DND-41 (cell line): ENCODE results near the gene RANBP17.
"Not testable (repeated sequence)": the region's sequence is repeated elsewhere in the genome, so short reads cannot be mapped to it uniquely, and the experiment has no call there.

Experiments used
- ATAC-seq: fragments of 200-7000 bp; cut with Tn5 transposase; 3 replicates; pipeline ENCODE4 v1.9.1; 2021; ENCODE audit warnings: low read depth; ENCODE audit not compliant: insufficient read depth
- DNase-seq: peaks from one replicate; pipeline ENCODE4 v3.0.0-alpha.2; 2020
- H2AFZ ChIP-seq: 2 replicates; pipeline ENCODE4 v1.6.0; 2012; ENCODE audit warnings: low read depth, low read length
- H3K27ac ChIP-seq: 2 replicates; pipeline ENCODE4 v1.5.1; 2012; ENCODE audit warnings: low read length, inconsistent platforms
- H3K27me3 ChIP-seq: fragments of 200-600 bp; sonication (generic); 2 replicates; pipeline ENCODE4 v1.6.0; 2012; ENCODE audit warnings: low read length, mild to moderate bottlenecking, inconsistent platforms; ENCODE audit not compliant: insufficient read depth, poor library complexity
- H3K36me3 ChIP-seq: 2 replicates; pipeline ENCODE4 v1.5.1; 2012; ENCODE audit warnings: low read length, inconsistent platforms; ENCODE audit not compliant: insufficient read depth
- H3K4me1 ChIP-seq: 2 replicates; pipeline ENCODE4 v1.5.1; 2012; ENCODE audit warnings: mild to moderate bottlenecking, low read length; ENCODE audit not compliant: insufficient read depth
- H3K4me2 ChIP-seq: 2 replicates; pipeline ENCODE4 v1.6.0; 2012; ENCODE audit warnings: mild to moderate bottlenecking, moderate library complexity, low read length, inconsistent platforms; ENCODE audit not compliant: insufficient read depth
- H3K4me3 ChIP-seq, 2 experiments: fragments of 200-600 bp in 1 of 2; shearing (Covaris generic) in 1 of 2; 2 replicates each; pipeline ENCODE4 v1.5.1; 2012 to 2016; ENCODE audit warnings: inconsistent platforms in 2 of 2, low read length in 2 of 2, mild to moderate bottlenecking in 2 of 2, low read depth in 1 of 2, moderate library complexity in 1 of 2
- H3K79me2 ChIP-seq: 2 replicates; pipeline ENCODE4 v1.6.0; 2012; ENCODE audit warnings: low read length, inconsistent platforms; ENCODE audit not compliant: insufficient read depth
- H3K9ac ChIP-seq: 2 replicates; pipeline ENCODE4 v1.6.0; 2012; ENCODE audit warnings: low read depth, mild to moderate bottlenecking, inconsistent platforms, low read length, moderate library complexity
- H3K9me3 ChIP-seq: 2 replicates; pipeline ENCODE4 v1.5.1; 2012; ENCODE audit warnings: low read length, moderate library complexity, mild to moderate bottlenecking, inconsistent platforms; ENCODE audit not compliant: insufficient read depth, severe bottlenecking
- H4K20me1 ChIP-seq: 2 replicates; pipeline ENCODE4 v1.6.0; 2012; ENCODE audit warnings: low read length; ENCODE audit not compliant: insufficient read depth
- CTCF ChIP-seq: IDR thresholded peaks from 2 replicates; pipeline ENCODE4 v1.5.1; 2012; ENCODE audit warnings: borderline replicate concordance, low read length, moderate library complexity, mild to moderate bottlenecking; ENCODE audit not compliant: poor library complexity, severe bottlenecking; ENCODE audit errors: extremely low read depth
- EZH2 ChIP-seq: IDR thresholded peaks from 3 replicates; pipeline ENCODE4 v1.6.1; 2012; ENCODE audit warnings: borderline replicate concordance, low read depth, mild to moderate bottlenecking, moderate library complexity, low read length, inconsistent platforms; ENCODE audit not compliant: severe bottlenecking

The RANBP17 gene

GRCh38 chr5:170867825-170868224 lies 6.0 kb downstream of the RANBP17 start:
- Histone ChIP-seq H2AFZ (no peak overlapping the region), H3K36me3 (no peaks in the 10 kb centered on the region), H3K4me2 (no peak overlapping the region), H3K27me3 (no peaks in the 10 kb centered on the region), H3K4me3 (no peak overlapping the region), H3K27ac (no peak overlapping the region), H3K9ac (no peak overlapping the region), H3K79me2 (no peaks in the 10 kb centered on the region), H3K9me3 (no peaks in the 10 kb centered on the region), H4K20me1 (no peaks in the 10 kb centered on the region), H3K4me1 (no peaks in the 10 kb centered on the region)
- DNase-seq (no peak), ATAC-seq (no peak)
- no peak for TF ChIP-seq CTCF
- TF ChIP-seq EZH2 = no peak

- not testable (repeated sequence) for H4K20me1 ChIP-seq, DNase-seq, H3K9me3 ChIP-seq, ATAC-seq, H3K27me3 ChIP-seq, H3K9ac ChIP-seq, H3K4me1 ChIP-seq, H3K79me2 ChIP-seq, H3K4me2 ChIP-seq, H3K27ac ChIP-seq, H3K4me3 ChIP-seq, H3K36me3 ChIP-seq, H2AFZ ChIP-seq
Observed at GRCh38 chr5:170870390-170870789, 8.6 kb downstream of the RANBP17 start.

- H3K79me2 ChIP-seq = no peaks in the 10 kb centered on the region
- H2AFZ ChIP-seq = no peak overlapping the region
- no peak overlapping the region for H3K4me2 ChIP-seq
- no peaks in the 10 kb centered on the region for H3K9me3 ChIP-seq
- no peaks in the 10 kb centered on the region for H3K36me3 ChIP-seq
- H3K27ac ChIP-seq = no peak overlapping the region
- no peak overlapping the region for H3K4me3 ChIP-seq
- no peaks in the 10 kb centered on the region for H4K20me1 ChIP-seq
- no peak overlapping the region for H3K9ac ChIP-seq
- DNase-seq (no peak), ATAC-seq (no peak)
- no peaks in the 10 kb centered on the region for H3K4me1 ChIP-seq
- no peak for TF ChIP-seq CTCF
- H3K27me3 ChIP-seq = no peaks in the 10 kb centered on the region
Observed at GRCh38 chr5:170874017-170874416, 12.2 kb downstream of the RANBP17 start.

- no peak for TF ChIP-seq CTCF
- no peak for TF ChIP-seq EZH2
- no peak for ATAC-seq
- H3K9ac ChIP-seq = no peak overlapping the region
- H3K4me3 ChIP-seq = no peak overlapping the region
- no peaks in the 10 kb centered on the region for H3K4me1 ChIP-seq
- no peaks in the 10 kb centered on the region for H3K9me3 ChIP-seq
- H2AFZ ChIP-seq = no peak overlapping the region
- H3K79me2 ChIP-seq = no peaks in the 10 kb centered on the region
- H3K36me3 ChIP-seq = no peaks in the 10 kb centered on the region
- no peak overlapping the region for H3K4me2 ChIP-seq
- no peaks in the 10 kb centered on the region for H4K20me1 ChIP-seq
- no peak overlapping the region for H3K27ac ChIP-seq
- no peaks in the 10 kb centered on the region for H3K27me3 ChIP-seq
- no peak for DNase-seq
Observed at GRCh38 chr5:170875811-170876210, 14.0 kb downstream of the RANBP17 start.
